ENCODE measurements around the gene NUDT7. TPM values are rescaled to one million over a fixed set of nuclear protein-coding genes. Genes with fewer than 3 reads are reported as not detected.

NUDT7 gene
- polyA plus RNA-seq (2012; ENCODE audit: missing spikeins) = 5.5 TPM

DNA sequence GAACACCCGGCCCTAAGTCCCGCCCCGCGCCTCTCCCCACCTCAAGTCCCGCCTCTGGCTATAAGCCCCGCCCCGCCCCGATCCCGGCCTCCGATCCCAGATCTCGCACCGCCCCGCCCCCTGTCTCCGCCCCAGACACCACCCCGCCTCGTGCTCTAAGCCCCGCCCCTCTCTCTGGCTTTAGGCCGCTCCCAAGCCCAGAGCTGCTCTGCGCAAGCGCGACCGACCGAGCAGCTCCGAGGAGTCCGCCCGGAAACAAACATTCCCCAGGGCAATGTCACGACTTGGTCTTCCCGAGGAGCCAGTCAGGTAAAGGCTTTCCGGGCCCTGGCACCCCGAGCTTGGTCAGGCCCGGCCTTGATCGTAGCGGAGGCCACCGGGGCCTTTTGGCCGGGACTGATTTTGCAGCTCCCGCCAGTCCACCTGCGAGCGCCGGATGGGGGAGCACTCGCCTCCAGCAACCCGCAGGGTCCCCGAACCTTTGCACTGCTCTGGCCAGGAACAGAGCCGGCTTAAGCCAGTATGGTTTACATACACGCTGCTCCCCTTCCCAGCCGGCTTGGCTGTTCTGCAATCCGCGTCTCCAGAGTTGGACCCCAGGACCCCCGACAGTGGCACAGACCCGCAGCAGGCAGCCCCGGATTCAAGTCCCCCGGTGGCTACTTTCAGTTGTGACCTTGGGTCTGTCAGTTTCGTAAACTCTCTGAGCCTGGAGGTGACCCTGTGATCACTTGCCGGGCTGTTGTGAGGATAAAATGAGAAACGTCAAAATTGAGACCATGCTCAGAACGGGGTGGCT lies at the start of gene NUDT7:
Gene NUDT7, plus strand, starts transcription at position 206 of the 799 bp plus-strand sequence. Its CDS starts 69 bp downstream, at position 275.
- no peak for TF ChIP-seq TAF1 (IDR thresholded peaks at IDR 0.05; ENCODE audit: borderline replicate concordance, low read depth, low read length)
- peak; percentile 57; the same call in 1 of the 2 replicates for TF ChIP-seq POLR2A (IDR thresholded peaks at IDR 0.05; ENCODE audit: low read depth, low read length)
- peak; percentile 82 for FAIRE-seq
- peak; percentile 87 for DNase-seq (ENCODE audit: insufficient read length)

DNA sequence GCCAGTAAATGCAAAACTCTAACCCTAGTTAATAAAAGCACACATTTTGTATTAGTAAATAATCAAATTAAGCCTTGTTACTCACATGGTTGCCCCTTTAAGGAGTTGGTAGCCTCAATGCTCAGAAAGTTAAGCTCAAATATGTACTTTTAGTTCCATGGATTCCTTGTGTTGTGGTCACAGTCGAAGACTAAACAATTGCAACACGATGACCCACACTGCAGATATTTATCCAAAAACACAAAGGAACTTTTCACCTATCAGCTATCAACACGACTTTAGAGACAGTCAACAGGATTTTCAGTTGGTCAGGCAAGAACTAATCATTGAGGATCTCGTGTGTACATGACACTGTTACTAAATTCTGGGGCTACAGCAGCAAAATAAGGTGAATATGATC lies 47.4 kb upstream of the NUDT7 start:
- DNase-seq (ENCODE audit: insufficient read length) = no peak
- TF ChIP-seq POLR2AphosphoS5 (IDR thresholded peaks at IDR 0.05; ENCODE audit: low read depth, low read length) = no peak
- TF ChIP-seq TAF1 (IDR thresholded peaks at IDR 0.05; ENCODE audit: borderline replicate concordance, low read depth, low read length) = no peak
- no peak for TF ChIP-seq POLR2A (IDR thresholded peaks at IDR 0.05; ENCODE audit: low read depth, low read length)
- no peak for FAIRE-seq

DNA sequence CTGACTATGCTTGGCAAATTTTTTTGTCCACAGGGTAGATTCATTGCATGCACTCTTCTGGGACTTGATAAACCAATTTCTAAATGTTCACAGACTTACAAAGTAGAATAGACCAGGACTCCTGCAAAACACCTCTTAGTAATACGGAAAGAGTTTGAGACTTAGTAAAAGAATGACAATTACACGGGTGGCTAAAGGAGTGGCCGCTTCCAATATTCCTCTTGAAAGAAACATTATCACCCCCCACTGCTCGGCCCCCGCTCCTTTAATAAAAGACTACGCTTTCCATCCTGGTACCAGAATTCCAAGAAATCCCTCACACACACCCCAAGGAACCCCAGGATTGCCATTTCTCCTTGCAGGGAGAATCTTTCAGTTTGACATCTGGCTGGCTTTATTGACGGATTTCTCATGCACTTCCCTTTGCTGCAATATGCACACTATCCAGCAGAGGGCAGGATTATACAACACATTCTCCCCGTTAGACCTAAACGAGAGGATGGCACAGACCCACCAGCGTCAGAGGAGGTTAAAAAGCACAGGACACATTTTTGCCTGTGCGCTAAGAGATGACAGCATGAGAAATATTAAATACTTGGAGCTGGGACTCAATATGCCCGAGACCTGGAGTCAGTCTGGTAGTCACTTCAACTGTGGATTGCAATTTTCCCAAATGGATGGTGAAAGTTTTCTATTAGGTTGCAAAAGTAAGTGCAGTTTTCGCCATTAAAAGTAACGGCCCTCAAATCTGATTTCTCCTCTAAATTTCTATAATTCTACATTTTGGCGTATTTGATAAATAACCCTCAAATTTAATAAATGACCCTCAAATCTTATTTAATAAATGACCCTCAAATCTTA lies 46.6 kb upstream of the NUDT7 start:
- no peak for TF ChIP-seq POLR2A (IDR thresholded peaks at IDR 0.05; ENCODE audit: low read depth, low read length)
- TF ChIP-seq TAF1 (IDR thresholded peaks at IDR 0.05; ENCODE audit: borderline replicate concordance, low read depth, low read length) = no peak
- TF ChIP-seq POLR2AphosphoS5 (IDR thresholded peaks at IDR 0.05; ENCODE audit: low read depth, low read length) = no peak
- DNase-seq (ENCODE audit: insufficient read length) = peak; percentile 42
- FAIRE-seq = peak; percentile 88

DNA sequence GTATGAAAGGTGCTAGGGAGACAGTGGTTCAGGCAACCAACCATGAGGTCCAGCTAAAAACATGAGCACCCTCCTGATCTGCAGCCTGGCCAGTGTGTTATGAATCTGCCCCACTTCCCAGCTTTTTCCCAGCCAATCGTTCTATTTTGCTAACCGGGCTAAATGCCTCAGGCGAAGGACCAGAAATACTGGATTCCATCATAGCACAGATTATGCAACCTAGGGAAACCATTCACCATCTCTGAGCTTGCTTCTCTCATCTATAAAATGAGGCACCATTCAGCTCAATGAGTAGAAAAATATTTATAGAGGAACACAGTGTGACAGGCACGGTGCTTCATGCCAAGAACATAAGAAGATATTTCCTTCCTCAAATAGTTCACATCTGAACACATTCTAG lies 45.2 kb upstream of the NUDT7 start:
- TF ChIP-seq TAF1 (IDR thresholded peaks at IDR 0.05; ENCODE audit: borderline replicate concordance, low read depth, low read length) (no peak), POLR2A (IDR thresholded peaks at IDR 0.05; ENCODE audit: low read depth, low read length) (no peak), POLR2AphosphoS5 (IDR thresholded peaks at IDR 0.05; ENCODE audit: low read depth, low read length) (no peak)
- FAIRE-seq (no peak), DNase-seq (ENCODE audit: insufficient read length) (no peak)

DNA sequence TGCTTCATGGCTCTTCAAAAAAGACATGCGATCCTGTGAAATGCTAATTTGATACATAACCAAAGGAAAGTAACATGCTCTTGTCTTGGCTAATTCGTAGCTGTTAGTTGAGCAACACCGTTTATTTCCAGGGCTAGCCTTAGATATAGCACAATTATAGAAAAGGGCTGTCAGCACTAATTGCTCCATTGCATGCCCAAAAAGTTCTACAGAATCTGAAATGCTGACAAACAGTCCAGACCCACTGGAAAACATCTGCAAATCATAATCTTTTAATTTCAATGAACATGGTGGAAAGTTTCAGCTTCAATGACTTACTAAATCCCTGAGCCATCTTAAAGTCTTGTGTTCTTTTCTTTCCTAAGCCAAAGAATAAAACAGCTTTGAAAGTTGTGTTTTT lies 42.9 kb upstream of the NUDT7 start:
- no peak for FAIRE-seq
- no peak for DNase-seq (ENCODE audit: insufficient read length)
- TF ChIP-seq TAF1 (IDR thresholded peaks at IDR 0.05; ENCODE audit: borderline replicate concordance, low read depth, low read length) = no peak
- no peak for TF ChIP-seq POLR2A (IDR thresholded peaks at IDR 0.05; ENCODE audit: low read depth, low read length)
- TF ChIP-seq POLR2AphosphoS5 (IDR thresholded peaks at IDR 0.05; ENCODE audit: low read depth, low read length) = no peak

DNA sequence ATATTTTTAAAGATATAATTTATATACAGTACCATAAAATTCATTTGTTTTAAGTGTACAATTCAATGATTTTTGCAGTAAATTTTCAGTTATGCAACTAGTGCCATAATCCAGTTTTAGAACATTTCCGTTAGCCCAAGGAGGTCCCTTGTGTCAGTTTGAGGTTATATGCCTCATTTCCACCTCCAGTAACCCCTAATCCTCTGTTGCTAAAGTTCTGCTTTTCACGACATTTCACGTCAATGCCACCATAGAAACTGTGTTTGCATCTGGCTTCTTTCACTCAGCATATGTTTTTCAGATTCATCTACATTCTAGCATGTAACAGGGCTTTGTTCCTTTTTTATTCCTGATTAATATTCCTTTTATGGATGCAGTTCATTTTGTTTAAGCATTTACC lies 42.4 kb upstream of the NUDT7 start:
- DNase-seq (ENCODE audit: insufficient read length) (no peak), FAIRE-seq (no peak)
- TF ChIP-seq TAF1 (IDR thresholded peaks at IDR 0.05; ENCODE audit: borderline replicate concordance, low read depth, low read length) = no peak
- TF ChIP-seq POLR2A (IDR thresholded peaks at IDR 0.05; ENCODE audit: low read depth, low read length) = no peak
- TF ChIP-seq POLR2AphosphoS5 (IDR thresholded peaks at IDR 0.05; ENCODE audit: low read depth, low read length) = no peak

DNA sequence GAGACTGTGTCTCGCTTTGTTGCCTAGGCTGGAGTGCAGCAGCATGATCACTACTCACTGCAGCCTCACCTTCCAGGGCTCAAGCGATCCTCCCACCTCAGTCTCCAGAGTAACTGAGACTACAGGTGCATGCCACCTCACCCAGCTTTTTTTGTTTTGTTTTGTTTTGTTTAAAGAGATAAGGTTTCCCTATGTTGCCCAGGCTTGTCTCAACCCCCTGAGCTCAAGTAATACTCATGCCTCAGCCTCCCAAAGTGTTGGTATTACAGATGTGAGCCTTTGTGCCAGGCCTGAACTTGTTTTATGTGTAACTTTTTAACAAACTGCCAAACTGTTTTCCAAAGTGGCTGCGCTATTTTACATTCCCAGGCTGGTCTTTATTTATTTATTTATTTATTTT lies 41.8 kb upstream of the NUDT7 start:
- FAIRE-seq (no peak), DNase-seq (ENCODE audit: insufficient read length) (no peak)
- no peak for TF ChIP-seq POLR2A (IDR thresholded peaks at IDR 0.05; ENCODE audit: low read depth, low read length)
- TF ChIP-seq POLR2AphosphoS5 (IDR thresholded peaks at IDR 0.05; ENCODE audit: low read depth, low read length) = no peak
- TF ChIP-seq TAF1 (IDR thresholded peaks at IDR 0.05; ENCODE audit: borderline replicate concordance, low read depth, low read length) = no peak

DNA sequence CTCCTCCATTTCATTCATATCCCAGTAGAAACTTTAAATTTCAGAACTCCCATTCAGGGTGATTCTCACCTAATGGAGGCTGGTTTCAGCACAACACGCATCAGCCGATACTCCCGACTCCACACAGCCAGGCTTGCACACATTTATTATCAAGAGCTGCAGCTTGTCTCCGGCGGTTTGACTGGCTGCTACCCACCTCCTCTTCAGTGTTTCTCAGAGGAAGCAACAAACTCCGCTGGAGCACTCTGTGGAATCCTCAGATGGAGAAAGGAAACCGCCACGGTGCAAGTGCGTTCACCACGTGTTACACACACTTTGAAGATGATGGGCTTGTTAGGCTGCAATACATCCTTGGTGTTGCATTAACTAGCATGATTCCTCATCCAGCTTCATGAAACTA lies 39.7 kb upstream of the NUDT7 start:
- TF ChIP-seq TAF1 (IDR thresholded peaks at IDR 0.05; ENCODE audit: borderline replicate concordance, low read depth, low read length) (no peak), POLR2AphosphoS5 (IDR thresholded peaks at IDR 0.05; ENCODE audit: low read depth, low read length) (no peak), POLR2A (IDR thresholded peaks at IDR 0.05; ENCODE audit: low read depth, low read length) (no peak)
- no peak for FAIRE-seq
- DNase-seq (ENCODE audit: insufficient read length) = no peak

DNA sequence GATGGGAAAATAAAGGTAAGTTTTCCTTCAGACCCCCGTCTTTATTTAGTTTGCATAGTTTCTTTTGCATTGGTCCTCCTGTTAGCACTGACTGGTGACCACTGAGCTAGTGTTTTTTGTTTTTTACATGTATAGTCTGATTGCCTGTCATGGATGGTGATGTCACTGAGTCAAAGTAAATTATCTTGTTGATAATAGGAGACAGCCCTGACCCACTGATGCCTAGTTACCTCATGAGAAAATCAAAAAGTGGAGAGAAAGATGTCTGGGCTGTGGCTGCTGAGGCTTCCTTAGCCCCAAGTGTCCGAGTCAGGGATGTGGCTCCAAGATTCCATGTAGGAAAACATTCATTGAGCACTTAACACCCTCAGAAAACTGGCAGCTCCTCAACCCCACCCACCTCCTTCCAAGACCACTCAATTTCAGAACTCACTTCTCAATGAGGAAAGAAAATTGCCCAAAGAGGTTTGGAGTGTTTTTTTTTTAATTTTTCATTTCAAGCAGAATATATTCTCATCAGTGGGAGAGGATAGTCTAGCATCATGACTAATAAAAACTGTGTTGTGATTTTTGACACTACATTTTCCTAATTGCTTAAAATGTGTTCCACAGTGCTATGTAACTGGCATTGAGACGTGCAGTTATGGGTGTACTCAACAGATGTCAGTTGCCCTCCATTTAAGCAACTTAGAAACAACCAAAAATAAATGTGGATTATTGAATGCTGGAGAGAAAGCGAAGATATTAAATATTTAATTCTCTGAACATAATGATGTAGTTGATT lies 38.7 kb upstream of the NUDT7 start:
- TF ChIP-seq TAF1 (IDR thresholded peaks at IDR 0.05; ENCODE audit: borderline replicate concordance, low read depth, low read length) (no peak), POLR2AphosphoS5 (IDR thresholded peaks at IDR 0.05; ENCODE audit: low read depth, low read length) (no peak), POLR2A (IDR thresholded peaks at IDR 0.05; ENCODE audit: low read depth, low read length) (no peak)
- no peak for FAIRE-seq
- DNase-seq (ENCODE audit: insufficient read length) = no peak

DNA sequence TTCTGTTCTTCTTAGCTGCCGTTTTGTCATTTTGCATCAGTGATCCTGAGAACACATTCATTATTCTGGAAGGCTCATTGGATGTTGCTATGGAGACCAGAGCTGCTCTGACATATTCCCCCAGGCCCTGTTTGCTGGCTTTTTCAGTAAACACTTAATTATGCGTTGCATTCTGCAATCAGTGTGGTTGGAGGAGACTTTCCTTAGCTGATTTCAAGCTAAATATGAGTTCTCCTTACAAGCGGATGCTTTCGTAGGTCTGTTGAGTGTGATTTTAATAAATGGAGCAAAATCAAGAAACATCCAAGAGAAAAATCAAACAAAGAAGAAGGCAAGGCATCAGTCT lies 38.2 kb upstream of the NUDT7 start:
- TF ChIP-seq TAF1 (IDR thresholded peaks at IDR 0.05; ENCODE audit: borderline replicate concordance, low read depth, low read length) (no peak), POLR2AphosphoS5 (IDR thresholded peaks at IDR 0.05; ENCODE audit: low read depth, low read length) (no peak), POLR2A (IDR thresholded peaks at IDR 0.05; ENCODE audit: low read depth, low read length) (no peak)
- FAIRE-seq (no peak), DNase-seq (ENCODE audit: insufficient read length) (no peak)

DNA sequence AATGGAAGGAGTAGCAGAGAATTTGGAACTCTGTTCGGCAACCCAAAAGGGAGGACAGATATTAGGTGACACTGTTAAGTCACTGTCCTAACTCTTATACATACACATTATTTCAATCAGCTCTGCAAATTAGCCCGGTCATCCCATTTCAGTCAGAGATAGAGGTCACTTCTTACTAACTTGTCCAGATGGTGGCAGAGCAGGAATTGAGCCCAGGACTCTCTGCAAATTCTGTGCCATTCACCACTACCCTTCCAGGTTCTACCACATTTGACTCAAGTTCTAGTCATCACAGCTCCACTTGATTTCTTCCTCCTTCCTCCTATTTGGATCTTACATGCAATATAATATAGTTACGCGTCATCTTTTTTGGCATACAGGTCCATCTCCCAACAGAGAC lies 35.9 kb upstream of the NUDT7 start:
- FAIRE-seq = no peak
- TF ChIP-seq POLR2A (IDR thresholded peaks at IDR 0.05; ENCODE audit: low read depth, low read length) = no peak
- no peak for TF ChIP-seq TAF1 (IDR thresholded peaks at IDR 0.05; ENCODE audit: borderline replicate concordance, low read depth, low read length)
- TF ChIP-seq POLR2AphosphoS5 (IDR thresholded peaks at IDR 0.05; ENCODE audit: low read depth, low read length) = no peak
- no peak for DNase-seq (ENCODE audit: insufficient read length)

Measured in GM12892 (cell line).